HG03342 (cell line): ENCODE measurements around the gene CSGALNACT2.
"Not testable (repeated sequence)": the region's sequence is repeated elsewhere in the genome, so short reads cannot be mapped to it uniquely, and the experiment has no call there.

Experiments used
- ATAC-seq: cut with Tn5 transposase; IDR thresholded peaks from one replicate; pipeline ENCODE4 v1.9.1; 2021; ENCODE audit warnings: mild to moderate bottlenecking, moderate library complexity; ENCODE audit not compliant: unreplicated experiment

CSGALNACT2 gene

DNA sequence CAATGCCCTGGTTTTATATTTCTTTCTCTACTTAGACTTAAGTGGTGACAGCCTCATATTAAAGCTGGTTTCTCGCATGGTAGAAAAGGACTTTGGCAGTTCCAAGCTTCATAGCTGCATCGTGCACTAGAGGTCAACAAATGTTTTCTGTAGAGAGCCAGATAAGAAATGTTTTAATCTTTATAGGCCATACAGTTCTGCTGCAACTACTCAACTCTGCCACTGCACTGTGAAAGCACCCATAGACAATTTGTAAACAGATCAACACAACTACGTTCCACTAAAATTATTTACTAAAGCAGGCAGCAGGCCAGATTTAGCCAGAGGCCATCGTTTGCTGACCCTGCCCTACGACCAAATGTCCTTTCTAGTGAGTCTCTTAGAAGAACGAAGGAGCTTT lies 36.7 kb downstream of the CSGALNACT2 start:
- no peak for ATAC-seq

DNA sequence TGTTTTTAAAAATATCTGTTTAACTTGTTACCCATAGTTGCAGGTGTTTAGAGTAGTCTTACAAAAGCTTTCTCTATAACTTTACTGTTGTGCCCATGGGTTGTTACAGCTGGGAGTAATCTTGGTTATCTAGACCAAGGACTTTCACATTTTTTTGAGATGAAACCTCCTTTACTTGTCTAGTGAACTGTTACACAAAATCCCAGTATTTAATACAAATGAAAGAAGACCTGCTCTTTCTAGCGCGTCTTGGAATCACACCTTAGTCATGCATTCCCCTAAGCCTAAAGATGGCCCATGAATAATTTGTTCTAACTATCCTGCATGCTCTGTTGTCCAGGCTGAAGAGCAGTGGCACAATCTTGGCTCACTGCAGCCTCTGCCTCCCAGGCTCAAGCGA lies 38.0 kb downstream of the CSGALNACT2 start:
- no peak for ATAC-seq

- no peak for ATAC-seq
Observed at GRCh38 chr10:43177595-43177994, 39.4 kb downstream of the CSGALNACT2 start.

- ATAC-seq: no peak
Observed at GRCh38 chr10:43181146-43181545, 42.9 kb downstream of the CSGALNACT2 start.

DNA sequence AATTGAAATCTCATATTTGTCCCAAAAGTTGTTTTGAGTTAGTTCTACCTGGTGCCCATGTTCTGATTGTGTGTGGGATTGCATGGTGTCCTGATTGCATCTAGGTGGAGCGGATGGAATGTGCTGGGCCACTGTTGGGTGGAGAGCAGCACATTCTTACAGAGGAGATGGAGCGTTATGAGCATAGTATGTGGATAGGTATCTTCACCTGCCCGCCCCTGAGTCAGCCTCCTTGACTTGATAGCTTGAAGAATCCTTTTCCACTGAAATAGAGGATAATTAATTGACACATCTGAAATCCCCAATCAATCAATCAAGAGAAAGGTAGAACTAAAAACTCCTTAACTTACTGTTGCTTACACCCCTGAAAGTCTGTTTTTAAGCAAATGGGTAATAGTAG lies 45.5 kb downstream of the CSGALNACT2 start:
- not testable (repeated sequence) for ATAC-seq

- ATAC-seq: no peak
Observed at GRCh38 chr10:43186150-43186549, 47.9 kb downstream of the CSGALNACT2 start.

DNA sequence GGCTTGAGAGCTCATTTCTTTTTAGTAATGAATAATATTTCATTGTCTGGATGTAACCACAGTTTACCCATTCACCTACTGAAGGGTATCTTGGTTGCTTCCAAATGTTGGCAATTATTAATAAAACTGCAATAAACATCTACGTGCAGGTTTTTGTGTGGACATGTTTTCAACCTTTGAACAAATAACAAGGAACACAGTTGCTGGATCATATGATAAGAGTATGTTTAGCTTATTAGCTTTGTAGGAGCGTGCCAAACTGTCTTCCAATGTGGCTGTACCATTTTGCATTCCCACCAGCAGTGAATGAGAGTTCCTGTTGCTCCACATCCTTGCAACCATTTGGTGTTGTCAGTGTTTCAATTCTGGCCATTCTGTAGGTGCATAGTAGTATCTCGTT lies 49.0 kb downstream of the CSGALNACT2 start:
- ATAC-seq: no peak

DNA sequence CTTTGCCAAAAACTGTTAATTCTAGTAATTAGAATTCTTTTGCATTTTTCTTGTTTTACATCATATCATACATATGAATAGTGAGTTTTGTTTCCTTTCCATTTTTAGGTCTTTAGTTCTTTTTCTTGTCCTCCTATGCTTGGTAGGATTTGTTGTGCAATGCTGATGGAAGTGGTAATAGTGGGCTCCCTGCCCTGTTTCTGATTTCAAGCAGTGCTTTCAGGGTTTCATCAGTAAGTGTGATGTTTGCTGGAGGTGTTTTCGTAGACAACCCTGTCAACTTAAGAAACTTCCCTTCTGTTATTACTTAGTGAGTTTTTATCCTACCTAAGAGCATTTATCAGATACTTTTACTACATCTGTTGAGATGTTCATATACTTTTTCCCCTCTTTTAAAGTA lies 50.5 kb downstream of the CSGALNACT2 start:
- ATAC-seq: no peak

GRCh38 chr10:43190289-43190688 lies 52.0 kb downstream of the CSGALNACT2 start:
- no peak for ATAC-seq

GRCh38 chr10:43190775-43191174 lies 52.5 kb downstream of the CSGALNACT2 start:
- ATAC-seq: no peak

DNA sequence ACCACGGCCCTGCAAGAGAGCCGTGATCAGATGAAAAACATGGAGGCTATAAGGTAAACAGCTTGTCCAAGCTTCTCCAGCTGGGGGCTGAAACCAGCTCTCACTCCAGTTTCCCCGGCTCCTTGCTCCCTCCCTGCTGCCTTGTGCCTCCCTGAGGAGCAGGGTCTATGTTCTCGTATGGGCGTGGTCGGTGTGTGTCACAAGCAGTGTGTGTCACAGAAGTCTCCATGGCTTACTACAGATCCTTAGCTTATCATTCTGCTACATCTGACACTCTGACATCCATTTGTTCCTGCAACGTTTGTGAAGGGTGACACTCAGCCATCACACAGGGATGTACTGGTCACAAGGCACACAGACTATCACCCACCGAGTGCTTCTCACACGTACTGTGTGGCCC lies 54.6 kb downstream of the CSGALNACT2 start:
- ATAC-seq: no peak

DNA sequence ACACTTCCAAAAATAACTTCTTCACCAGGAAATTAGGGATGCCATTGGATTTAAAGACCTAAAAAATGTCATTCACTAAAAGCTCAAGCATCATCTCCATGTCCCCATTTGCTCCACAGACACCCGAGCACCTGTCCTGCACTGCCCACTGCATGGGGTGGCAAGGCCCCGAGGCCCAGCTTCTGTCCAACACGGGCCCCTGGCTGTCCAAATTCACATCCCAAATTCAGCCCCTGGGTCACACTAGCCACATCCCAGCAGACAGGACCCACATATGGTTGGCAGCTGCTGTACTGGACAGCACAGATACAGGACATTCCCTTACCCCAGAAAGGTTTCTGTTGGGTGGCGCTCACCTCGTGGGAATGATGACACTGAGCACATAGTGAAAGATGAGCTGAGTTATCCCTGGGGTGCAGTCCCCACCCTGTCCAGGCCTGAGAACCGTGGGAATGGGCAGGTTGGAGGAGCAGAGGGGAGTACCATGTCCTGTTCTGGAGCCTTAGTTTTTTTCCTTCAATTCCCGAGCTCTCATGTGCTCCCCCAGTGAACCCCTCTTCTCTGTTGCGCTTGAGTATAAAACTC lies 55.3 kb downstream of the CSGALNACT2 start:
- ATAC-seq: no peak

DNA sequence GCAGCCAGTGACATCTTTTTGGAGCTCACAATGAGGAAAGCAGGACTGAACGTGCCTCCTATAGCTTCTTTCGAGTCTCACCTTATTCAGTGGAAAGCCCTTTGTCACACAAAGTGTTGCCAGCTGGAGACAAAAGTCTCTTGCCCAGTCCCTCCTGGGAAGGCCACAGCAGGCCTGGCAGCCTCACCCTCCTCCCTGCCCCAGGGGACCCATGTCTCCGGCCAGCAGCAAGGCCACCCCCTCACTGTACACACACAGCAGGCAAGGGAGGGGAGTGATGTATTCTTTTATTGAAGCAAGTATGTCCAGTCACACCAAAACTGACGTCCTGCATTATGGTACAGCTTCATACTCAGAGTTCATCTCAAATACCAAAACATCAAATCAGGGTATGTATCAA lies 56.0 kb downstream of the CSGALNACT2 start:
- no peak for ATAC-seq

- no peak for ATAC-seq
Observed at GRCh38 chr10:43194859-43195258, 56.6 kb downstream of the CSGALNACT2 start.

DNA sequence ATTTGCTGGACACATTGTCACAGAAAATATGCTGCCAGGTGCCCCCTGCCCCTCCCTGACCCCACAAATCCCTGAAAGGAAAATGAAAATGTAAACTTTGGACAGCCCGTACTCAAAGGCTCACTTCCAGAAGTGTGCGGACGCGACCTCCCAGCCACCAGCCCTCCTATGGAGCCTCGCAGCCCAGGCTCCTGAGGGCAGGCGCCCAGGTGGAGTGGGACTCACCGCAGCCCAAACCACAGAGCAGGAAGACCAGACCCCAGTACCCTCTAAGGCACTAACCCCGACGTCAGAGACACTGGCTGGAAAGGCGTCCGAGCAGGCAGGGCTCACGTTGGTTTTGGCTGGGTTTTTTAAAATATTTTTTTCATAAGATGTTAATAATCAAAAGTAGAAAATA lies 57.3 kb downstream of the CSGALNACT2 start:
- ATAC-seq: no peak

DNA sequence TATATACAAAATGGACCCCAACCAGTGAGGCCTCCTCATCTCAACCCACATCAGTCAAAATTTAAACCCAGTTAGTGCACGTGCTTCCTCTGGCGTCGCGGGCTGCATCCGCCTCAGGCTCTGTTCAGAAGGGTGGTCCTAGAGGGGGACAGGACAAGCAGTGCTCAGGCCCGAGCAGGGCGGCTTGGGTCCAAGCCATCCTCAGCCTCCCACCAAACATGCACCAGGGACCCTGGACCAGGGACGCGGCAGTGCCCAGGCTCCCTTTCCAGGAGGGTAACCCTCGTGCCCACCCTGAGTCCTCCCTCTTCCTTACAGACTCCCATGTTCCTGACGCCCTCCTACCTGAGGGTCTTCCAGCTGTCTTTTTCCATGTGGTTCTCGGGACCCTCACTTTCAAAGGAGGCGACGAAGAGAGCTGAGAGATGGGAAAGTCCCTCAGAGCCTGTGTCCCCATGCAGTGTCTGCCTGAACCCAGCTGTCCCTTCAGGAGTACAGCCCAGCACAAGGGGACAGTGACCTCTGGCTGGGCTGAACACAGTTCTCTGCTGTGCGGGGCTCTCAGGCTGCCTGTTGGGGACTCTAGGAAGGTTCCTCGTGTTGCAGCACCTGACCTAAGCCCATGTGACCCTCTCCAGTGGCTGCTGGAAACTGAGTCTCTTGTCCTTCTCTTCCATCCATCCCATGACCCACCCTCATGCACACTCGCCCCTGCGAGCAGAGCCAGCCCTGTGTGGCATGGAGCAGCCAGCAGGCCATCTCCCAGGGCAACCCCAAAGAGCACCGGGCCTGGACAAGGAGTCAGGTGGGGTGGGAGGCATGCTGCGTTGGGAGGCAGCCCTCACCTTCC lies 58.1 kb downstream of the CSGALNACT2 start:
- ATAC-seq: no peak

GRCh38 chr10:43196981-43197833 lies 59.0 kb downstream of the CSGALNACT2 start:
- ATAC-seq: no peak

GRCh38 chr10:43197834-43198681 lies 59.8 kb downstream of the CSGALNACT2 start:
- no peak for ATAC-seq

DNA sequence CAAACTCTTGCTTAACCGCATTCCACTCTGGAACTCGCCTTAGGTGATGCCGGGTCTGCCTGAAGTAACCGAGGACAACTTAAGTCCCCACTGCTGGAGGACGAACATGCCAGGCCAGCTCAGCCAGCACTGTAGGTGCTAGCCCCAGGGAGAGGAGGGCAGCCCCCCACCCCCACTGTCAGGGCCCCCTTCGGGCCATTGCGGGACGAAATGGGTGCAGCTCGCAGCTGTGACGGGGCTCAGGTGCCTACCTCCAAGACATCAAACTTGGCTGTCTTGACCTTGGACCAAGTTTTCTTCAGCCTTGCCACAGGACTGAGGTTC lies 60.4 kb downstream of the CSGALNACT2 start:
- ATAC-seq: no peak

DNA sequence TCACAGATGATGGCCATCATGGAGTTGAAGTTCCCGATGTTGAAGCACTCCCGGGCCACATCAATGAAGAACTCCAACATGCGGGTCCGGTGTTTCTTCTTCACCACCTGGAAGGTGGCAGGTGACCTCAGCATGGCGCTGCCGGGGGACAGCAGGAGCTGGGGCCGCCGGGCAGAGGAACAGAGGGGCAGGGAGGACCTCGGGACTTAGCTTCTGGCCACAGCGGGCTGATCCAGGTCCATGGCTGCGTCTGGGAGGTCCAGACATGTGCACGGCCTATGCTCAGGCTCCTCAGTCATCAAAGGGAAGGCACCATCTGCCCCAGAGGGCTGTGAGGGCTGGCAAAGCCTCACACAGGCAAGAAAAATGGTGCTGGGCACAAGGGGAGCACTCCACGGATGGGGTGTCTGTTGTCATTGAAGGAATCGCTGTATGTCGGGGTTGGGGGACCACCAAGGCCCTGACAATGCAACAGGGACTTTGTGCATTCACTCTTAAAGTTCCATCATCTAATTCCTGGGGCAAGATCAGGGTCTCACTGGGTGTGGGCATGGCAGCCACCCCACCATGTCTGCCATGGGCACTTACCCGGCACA lies 60.9 kb downstream of the CSGALNACT2 start:
- no peak for ATAC-seq
